KOPT-K1 (cell line): ENCODE measurements around the gene WDR72.
"Not testable (repeated sequence)": the region's sequence is repeated elsewhere in the genome, so short reads cannot be mapped to it uniquely, and the experiment has no call there.

Source experiments
- H3K27ac ChIP-seq: fragments of 200-600 bp; sonication (generic); 2 replicates; pipeline ENCODE4 v1.5.1; 2016; ENCODE audit warnings: antibody characterized with exemption, mild to moderate bottlenecking, low read depth, low read length; ENCODE audit not compliant: poor library complexity, severe bottlenecking
- H3K36me3 ChIP-seq: fragments of 200-600 bp; sonication (generic); 2 replicates; pipeline ENCODE4 v1.5.1; 2017; ENCODE audit warnings: antibody characterized with exemption, mild to moderate bottlenecking, low read length, moderate library complexity; ENCODE audit not compliant: insufficient read depth
- H3K9me3 ChIP-seq: fragments of 200-600 bp; sonication (generic); 2 replicates; pipeline ENCODE4 v1.5.1; 2017; ENCODE audit warnings: antibody characterized with exemption, low read length, mild to moderate bottlenecking; ENCODE audit not compliant: insufficient read depth, poor library complexity, severe bottlenecking

WDR72 gene

DNA sequence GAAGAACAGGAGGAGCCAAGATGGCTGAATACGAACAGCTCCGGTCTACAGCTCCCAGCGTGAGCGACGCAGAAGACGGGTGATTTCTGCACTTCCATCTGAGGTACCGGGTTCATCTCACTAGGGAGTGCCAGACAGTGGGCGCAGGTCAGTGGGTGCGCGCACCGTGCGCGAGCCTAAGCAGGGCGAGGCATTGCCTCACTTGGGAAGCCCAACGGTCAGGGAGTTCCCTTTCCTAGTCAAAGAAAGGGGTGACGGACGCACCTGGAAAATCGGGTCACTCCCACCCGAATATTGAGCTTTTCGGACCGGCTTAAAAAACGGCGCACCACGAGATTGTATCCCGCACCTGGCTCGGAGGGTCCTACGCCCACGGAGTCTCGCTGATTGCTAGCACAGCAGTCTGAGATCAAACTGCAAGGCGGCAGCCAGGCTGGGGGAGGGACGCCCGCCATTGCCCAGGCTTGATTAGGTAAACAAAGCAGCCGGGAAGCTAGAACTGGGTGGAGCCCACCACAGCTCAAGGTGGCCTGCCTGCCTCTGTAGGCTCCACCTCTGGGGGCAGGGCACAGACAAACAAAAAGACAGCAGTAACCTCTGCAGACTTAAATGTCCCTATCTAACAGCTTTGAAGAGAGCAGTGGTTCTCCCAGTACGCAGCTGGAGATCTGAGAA is 218.7 kb downstream of the WDR72 start:
- not testable (repeated sequence) for H3K27ac ChIP-seq, H3K36me3 ChIP-seq, H3K9me3 ChIP-seq

DNA sequence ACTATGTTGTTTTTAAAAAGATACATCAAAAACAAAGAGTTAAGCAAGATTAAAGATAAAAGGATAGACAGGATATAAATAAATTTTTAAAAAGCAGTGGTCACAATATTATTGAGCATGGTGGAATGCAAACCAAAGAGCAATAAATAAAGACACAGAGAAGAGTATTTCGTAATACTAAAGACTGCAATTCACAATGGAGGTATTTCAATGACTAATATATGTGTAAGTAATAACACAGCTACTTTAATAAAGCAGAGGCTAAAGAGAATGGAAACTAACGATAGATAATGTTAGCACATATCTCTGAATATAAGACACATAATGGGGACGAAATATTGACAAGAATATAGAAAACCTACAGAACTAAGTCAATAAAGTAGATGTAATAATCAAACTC is 219.6 kb downstream of the WDR72 start:
- H3K9me3 ChIP-seq, result no peaks in the 10 kb centered on the region
- no peaks in the 10 kb centered on the region for H3K36me3 ChIP-seq
- no peak overlapping the region for H3K27ac ChIP-seq

DNA sequence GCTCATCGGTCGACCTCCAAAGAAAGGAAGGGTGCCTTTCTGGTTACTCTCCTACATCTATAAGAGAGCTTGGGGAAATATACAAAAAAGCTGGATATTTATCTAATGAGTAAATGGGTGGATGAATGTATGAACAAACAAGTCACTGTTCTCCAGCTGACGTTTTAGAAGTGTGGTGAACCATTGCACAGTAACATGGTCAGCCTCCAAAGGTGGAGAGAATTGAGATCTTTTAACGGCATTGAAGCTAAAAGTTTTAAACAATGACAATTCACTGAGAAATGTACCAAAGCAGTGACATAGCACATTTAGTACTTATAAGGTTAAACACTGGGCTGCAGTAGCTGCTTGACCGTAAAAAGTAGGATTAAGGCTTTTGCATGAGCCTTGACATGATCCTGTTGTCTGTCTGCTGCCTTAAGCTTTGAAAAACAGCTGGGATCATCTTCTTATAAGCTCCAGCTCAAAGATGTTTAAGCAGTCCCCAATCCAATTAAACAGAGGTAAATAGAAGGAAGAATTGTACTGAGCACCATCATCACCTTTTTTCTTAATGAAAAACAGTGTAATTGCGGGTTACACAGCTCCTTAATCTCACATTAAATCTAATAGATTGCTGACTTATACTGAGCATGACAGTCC is 222.9 kb downstream of the WDR72 start:
- Histone ChIP-seq H3K9me3 (no peaks in the 10 kb centered on the region), H3K36me3 (no peaks in the 10 kb centered on the region), H3K27ac (no peak overlapping the region)

DNA sequence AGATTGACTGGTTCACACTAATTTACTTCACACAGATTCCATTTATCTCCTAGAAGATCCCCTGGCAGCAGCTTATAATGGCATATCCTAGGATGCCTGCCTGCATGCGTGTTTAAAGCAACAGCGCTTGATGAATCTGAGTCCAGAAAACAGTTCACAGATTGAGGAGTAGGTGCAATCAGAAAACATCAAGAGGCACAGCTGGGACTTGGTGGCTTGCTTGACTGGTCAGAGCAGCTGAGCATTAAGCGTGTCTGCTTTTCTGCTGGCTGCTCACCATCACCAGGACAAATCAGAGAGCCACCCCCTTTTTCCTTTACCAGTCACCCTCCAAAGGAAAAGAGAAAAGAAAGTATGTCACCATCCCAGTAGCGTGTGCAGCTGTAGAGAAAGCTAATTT is 223.6 kb downstream of the WDR72 start:
- H3K9me3 ChIP-seq, result no peaks in the 10 kb centered on the region
- no peaks in the 10 kb centered on the region for H3K36me3 ChIP-seq
- H3K27ac ChIP-seq, result no peak overlapping the region

DNA sequence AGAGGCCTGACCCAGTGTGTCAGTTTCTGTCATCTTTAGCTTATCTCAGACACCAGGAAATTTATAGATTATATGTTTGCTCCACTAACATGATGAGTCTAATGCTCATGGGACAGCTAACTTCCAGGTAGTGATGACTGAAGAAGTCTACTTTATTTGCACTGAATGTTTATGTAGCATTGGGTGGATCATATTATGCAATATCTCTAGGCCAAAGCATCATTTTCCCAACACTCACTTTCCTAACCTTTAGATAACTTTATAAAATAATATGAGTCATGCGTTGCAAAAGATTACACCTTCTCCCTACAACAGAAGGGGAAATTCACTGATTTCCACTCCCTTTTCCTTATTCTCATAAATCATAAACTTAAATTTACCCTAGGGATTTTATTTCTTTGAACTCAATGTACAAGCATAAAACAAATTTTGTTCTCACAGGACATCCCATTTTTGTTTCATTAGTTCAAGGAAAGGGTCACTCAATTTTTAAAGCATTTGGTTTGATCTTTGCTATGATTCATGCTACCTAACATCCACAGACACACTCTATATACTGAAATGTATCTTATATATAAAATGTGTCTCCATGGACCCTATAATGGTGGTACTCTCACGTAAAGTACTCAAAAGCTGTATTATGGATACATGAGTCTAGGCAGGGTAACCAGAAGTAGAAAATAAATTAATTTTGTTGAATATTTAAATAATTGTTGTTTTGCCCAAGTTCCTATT is 225.2 kb downstream of the WDR72 start:
- Histone ChIP-seq H3K36me3 (no peaks in the 10 kb centered on the region), H3K9me3 (no peaks in the 10 kb centered on the region), H3K27ac (no peak overlapping the region)

DNA sequence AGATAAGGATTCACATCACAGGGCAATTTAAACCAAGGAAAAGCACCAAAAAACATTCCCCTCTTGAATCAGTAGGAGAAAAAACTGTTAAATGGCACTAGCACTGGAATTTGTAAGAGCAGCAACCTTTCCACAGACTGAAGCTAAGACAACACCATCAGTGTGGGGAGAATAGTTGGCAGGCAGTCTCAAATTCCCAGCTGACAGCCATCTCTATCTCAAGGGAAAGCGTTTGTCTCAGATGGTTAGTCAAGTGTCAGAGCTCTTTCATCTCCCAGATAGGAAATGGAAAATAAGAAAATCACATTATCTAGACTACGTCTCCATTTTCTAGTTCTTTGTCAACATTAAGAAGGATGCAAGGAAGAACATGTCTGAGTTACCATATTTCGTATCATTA is 228.7 kb downstream of the WDR72 start:
- no peaks in the 10 kb centered on the region for H3K9me3 ChIP-seq
- no peaks in the 10 kb centered on the region for H3K36me3 ChIP-seq
- no peak overlapping the region for H3K27ac ChIP-seq

DNA sequence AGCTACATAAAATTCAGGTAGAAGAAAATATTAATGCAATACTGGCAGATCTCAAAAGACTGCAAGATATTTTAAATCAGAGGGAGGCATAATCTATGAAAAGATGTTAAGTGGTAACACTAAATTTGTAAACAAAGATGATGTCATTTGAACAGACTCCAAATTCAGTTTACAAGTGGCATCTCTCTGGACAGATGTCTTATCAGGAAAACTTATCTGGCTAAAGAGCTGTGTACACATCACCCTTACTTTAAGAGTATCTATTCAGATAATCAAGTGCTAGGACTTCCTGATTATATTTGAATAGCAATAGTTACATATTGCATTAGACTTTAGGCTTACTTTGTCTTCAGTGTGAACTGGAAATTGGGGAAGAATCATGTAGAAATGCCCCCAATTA is 231.5 kb downstream of the WDR72 start:
- Histone ChIP-seq H3K27ac (no peak overlapping the region), H3K36me3 (no peaks in the 10 kb centered on the region), H3K9me3 (no peaks in the 10 kb centered on the region)

DNA sequence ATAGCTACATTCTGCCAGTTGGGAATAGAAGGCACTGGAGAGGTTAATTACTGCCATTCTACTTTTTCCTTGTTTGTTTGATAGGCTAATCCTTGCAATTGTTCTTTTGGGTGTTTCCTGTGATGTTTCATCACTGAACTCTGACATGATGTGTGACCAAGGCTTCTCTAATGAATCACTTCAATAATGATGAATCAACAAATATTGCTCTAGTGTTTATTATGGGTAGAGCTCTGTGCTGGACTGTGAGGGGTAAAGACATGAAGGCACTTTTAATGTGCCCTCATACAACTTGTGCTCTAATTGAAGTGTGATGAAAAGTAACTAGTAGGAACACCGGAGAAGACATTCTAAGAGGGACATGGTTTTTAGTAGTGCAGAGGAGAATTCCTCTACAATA is 233.6 kb downstream of the WDR72 start:
- Histone ChIP-seq H3K36me3 (no peaks in the 10 kb centered on the region), H3K9me3 (no peaks in the 10 kb centered on the region), H3K27ac (no peak overlapping the region)

DNA sequence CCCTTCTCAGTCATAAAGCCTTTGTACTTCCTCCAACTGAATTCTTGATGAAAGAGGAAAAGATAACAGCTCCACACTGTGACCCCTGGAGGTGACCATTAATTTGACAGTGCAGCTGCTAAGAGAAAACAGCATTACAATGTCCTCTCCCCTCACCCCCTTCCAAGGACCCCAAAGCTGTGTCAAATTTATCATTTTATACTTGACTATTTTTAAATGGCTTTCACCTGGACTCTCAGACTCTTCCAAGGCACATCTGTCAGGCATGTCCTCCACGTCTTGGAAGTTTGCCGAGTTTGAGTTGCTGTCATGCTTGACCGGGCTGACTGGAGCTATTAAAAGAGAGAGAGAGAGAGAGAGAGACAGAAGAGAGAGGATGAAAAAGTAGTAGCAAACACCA is 236.5 kb downstream of the WDR72 start:
- no peaks in the 10 kb centered on the region for H3K9me3 ChIP-seq
- no peaks in the 10 kb centered on the region for H3K36me3 ChIP-seq
- no peak overlapping the region for H3K27ac ChIP-seq

DNA sequence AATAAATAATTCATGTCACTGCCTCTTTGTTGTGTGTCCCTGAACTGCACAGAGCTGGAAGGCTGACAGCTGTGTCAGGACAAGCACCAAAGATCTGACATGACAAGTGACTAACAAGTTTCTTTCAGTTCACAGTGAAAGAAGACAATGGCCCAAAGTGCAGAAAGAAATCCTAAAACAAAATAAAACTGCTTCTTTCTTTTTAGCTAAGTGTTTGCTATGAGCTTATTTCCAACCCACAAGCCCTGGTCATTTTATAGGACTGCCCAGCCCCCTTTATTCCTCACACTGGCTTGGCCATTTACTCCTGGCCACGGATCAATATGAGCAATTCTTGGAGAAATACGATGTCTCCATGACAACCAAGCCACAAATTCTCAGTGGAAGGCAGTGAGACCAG is 238.5 kb downstream of the WDR72 start:
- Histone ChIP-seq H3K9me3 (no peaks in the 10 kb centered on the region), H3K27ac (no peak overlapping the region), H3K36me3 (no peaks in the 10 kb centered on the region)

DNA sequence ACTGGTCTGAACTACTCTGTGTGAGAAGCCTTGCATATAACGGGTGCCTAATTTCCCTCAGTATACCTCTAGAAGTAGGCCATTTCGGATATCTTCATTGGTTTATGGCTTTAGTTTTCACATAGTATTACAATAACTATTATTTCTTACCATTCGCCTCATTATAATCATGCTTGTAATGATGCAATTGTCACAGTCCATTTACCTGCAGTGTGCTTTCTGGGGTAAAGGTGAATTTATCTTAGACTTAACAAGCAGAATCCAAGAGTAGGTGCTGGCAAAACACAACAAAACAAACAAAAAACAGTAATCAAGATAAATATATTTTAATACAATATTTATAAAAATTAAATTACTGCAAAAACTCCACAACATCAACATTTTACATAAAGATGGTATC is 246.0 kb downstream of the WDR72 start:
- no peaks in the 10 kb centered on the region for H3K36me3 ChIP-seq
- H3K27ac ChIP-seq, result no peak overlapping the region
- H3K9me3 ChIP-seq, result no peaks in the 10 kb centered on the region

DNA sequence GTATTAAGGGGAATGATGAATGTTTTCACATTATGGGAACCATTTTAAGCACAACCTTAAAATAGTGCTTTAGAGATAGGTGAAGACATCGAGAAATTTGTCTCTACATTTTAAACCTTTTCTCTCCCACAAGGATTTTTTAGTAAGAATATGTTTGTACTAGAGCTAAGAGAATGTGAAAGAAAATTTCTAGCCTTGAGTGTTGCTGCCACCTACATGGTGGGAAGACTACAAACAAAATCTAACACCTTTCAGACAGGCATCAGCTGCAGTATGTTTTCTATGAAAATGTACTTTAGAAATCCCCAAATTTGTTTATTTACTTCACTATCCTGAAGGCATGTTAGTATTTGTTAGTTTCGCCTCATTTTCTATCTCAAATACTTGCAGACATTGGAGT is 247.4 kb downstream of the WDR72 start:
- H3K9me3 ChIP-seq, result no peaks in the 10 kb centered on the region
- no peaks in the 10 kb centered on the region for H3K36me3 ChIP-seq
- no peak overlapping the region for H3K27ac ChIP-seq

DNA sequence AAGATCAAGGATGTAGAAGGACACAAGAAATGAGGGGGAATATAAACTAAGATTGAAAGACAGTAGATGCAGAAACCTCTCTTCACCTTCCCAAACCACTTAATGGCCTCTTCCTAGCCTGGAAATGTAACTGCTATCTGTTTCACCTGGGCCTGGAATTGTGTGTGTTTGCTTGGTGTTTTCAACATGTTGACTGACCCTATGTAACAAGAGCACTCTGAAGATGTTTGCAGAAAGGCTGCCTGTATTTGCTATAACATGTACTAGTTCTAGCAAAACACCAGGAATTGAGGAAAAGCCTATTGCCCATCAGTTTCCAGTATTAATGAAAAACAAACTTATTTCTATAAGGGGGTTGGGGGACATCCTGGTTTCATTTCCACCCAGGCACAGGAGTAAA is 248.3 kb downstream of the WDR72 start:
- no peaks in the 10 kb centered on the region for H3K36me3 ChIP-seq
- no peak overlapping the region for H3K27ac ChIP-seq
- H3K9me3 ChIP-seq, result no peaks in the 10 kb centered on the region

DNA sequence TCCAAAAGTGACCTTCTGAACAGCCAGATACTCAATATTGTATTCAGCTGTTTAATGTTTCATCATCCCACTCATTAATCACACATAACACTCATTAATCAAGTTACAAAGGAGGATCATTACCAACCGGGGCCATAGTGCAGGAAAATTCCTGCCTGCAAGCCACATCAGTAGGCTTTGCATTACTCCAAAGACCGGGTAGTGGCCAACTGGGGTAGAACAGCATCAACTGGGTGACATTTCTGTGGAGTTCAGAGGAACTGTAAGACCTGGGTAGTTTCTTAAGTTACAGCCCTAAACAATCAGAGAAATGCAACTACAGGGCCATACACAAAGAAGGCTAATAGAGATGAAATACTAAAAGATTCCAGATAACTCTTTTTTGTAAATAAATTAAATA is 253.1 kb downstream of the WDR72 start:
- Histone ChIP-seq H3K36me3 (no peaks in the 10 kb centered on the region), H3K27ac (no peak overlapping the region), H3K9me3 (no peaks in the 10 kb centered on the region)

DNA sequence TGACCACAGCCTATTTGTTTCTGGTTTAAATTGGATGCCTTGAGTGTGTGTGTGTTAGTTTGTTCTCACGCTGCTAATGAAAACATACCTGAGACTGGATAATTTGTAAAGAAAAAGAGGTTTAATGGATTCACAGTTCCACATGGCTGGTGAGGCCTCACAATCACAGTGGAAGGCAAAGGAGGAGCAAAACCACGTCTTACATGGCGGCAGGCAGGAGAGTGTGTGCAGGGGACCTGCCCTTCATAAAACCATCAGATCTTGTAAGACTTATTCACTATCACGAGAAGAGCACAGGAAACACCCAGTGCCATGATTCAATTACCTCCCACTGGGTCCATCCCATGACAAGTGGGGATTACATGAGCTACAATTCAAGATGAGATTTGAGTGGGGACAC is 260.5 kb downstream of the WDR72 start:
- Histone ChIP-seq H3K9me3 (no peaks in the 10 kb centered on the region), H3K36me3 (no peaks in the 10 kb centered on the region)

DNA sequence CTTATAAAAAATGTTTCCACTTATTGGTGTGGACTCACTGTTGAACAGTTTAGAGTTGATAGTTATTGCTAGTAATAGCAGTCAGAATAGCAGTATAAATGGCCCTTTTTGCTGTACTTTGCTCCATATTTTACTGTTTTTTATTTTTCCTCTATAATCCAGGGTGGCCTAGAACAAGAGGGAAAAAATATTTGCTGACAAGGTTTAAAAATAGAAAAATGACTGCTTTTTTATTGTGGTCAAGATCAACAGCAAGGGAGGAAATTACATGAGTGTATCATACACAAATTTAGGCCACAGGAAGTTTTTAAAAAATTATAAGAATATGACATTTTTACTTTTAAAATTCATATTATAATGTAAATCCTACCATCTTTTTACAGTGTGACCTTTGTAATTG is 269.1 kb downstream of the WDR72 start:
- H3K9me3 ChIP-seq, result no peaks in the 10 kb centered on the region
- no peaks in the 10 kb centered on the region for H3K36me3 ChIP-seq
- no peak overlapping the region for H3K27ac ChIP-seq

More for the DNA sequence above, 260.5 kb downstream of the WDR72 start:
- no peak overlapping the region for H3K27ac ChIP-seq
